Midbrain (tissue), 1 donor: Measurements from ENCODE around the gene AJUBA.
"Not testable (repeated sequence)": the region's sequence is repeated elsewhere in the genome, so short reads cannot be mapped to it uniquely, and the experiment has no call there.

ENCODE experiments used
- DNase-seq: peaks from one replicate; lab custom pipeline; 2025; lab: John Stamatoyannopoulos, UW

AJUBA gene

GRCh38 chr14:23006188-23006534, 23.8 kb upstream of the AJUBA start:
- no peak for DNase-seq

- no peak for DNase-seq
These were observed 23.3 kb upstream of the AJUBA start for GRCh38 chr14:23005451-23006187.

DNA sequence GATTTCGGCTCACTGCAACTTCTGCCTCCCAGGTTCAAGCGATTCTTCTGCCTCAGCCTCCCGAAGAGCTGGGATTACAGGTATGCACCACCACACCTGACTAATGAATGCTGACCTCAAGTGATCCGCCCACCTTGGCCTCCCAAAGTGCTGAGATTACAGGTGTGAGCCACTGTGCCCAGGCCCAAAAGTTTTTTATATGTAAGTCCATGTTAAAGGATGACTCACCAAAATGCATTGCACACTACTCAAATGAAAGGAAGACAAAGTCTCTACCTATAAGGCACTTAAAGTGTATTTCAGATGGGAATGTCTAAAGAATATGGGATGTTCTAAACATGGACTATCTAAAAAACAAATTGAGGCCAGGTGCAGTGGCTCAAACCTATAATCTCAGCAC, 21.9 kb upstream of the AJUBA start:
- DNase-seq: not testable (repeated sequence)

GRCh38 chr14:23002592-23002991, 20.2 kb upstream of the AJUBA start:
- DNase-seq: no peak

- DNase-seq: no peak
These were observed 18.5 kb upstream of the AJUBA start for GRCh38 chr14:23000860-23001259.

DNA sequence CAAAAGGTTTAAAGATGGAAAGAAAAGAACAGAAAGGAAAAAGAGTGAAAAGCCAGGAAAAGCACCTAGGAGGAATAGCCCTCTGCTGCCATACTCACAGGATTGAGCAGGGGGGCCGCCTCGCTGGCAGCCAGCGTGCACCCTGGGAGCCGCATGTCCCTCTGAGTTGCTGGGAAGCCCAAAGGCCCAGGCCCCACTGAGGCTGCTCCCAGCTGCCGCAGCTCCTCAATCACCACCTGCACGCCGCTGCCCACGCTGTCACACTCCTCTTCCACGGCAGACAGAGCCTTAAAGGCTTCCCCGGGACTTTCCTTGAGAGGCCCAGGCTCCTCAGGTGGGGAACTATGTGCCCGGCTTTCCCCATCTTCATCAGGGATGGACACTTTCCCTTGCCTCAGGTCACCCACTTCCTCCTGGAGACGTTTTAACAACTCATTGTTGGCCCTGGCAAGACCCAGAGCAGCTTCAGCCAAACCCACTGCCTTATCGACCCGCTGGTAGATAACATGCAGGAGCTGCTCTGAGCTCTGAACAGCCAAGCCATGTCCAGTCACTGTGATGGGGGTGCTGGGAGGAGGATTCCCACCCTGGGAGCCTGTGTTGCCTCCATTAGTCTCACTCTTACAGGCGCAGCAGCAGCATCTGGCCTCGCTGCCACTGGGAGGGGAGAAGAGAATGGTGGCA, 16.1 kb upstream of the AJUBA start:
- no peak for DNase-seq

GRCh38 chr14:22997676-22998323, 15.4 kb upstream of the AJUBA start:
- no peak for DNase-seq

- DNase-seq: no peak
These were observed 14.7 kb upstream of the AJUBA start for GRCh38 chr14:22996768-22997654.

DNA sequence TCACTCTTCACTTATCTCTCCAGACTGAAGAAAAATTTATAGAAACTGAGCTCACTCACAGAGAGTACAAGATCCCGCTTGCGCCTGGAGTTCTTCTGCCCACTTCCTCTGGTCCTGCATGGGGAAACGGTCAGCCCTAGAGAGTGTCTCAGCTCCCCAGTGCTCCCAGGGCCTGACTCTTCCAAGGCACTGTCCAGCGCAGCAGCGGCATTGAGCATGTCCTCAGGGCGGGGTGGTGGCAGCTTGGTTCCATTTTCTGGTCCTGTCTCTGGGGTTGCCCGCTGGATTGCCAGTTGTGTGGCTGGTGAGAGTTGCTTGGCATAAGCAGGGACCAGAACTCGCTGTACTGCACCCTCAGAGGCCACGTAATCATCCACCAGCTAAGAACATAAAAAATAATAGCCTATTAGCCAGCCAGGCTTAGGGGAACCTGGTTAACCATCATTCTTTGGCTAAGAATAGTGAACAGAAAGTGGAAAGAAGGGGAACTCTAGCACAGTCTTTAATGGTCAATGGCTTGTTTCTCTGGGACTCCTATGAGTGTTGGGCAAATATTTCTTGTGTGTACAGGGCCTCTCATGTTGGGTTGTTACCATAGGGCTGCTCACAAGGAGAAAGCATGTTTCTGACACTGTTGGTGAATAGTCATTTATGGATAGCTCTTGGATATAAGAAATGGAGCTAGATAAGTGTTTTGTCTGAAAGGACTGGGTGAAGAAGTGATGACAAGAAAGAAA, 13.7 kb upstream of the AJUBA start:
- DNase-seq: no peak

- peak; percentile 27 for DNase-seq
These were observed 12.5 kb upstream of the AJUBA start for GRCh38 chr14:22994762-22995275.

GRCh38 chr14:22993517-22993916, 11.2 kb upstream of the AJUBA start:
- DNase-seq: no peak

- no peak for DNase-seq
These were observed 9.5 kb upstream of the AJUBA start for GRCh38 chr14:22991852-22992251.

GRCh38 chr14:22987291-22987690, 4.9 kb upstream of the AJUBA start:
- no peak for DNase-seq

DNA sequence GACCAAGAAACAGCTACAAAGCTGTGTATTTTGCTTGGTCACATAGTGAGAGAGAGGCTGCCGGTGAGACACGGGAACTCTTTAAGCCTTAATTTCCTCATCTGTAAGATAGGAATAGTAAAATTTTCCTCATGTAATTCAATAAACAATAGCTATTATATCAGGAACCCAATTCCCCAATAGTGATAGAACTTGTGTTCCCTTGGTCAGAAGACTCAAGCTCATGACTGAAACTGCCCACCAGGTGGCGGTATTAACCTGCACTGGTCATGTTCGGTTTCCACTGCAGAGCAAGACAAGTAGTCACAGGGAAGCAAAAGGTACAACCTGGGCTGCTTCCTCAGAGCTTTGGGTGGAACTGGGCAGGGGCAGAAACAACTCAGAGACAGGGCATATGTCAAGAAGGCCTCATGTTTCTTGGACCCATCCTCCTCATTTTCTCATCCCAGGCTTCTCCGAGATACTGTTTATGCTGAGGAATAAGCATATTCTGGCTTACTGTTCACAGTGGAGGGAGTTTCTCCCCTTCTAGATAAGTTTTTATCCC, 4.2 kb upstream of the AJUBA start:
- DNase-seq: peak; percentile 92

DNA sequence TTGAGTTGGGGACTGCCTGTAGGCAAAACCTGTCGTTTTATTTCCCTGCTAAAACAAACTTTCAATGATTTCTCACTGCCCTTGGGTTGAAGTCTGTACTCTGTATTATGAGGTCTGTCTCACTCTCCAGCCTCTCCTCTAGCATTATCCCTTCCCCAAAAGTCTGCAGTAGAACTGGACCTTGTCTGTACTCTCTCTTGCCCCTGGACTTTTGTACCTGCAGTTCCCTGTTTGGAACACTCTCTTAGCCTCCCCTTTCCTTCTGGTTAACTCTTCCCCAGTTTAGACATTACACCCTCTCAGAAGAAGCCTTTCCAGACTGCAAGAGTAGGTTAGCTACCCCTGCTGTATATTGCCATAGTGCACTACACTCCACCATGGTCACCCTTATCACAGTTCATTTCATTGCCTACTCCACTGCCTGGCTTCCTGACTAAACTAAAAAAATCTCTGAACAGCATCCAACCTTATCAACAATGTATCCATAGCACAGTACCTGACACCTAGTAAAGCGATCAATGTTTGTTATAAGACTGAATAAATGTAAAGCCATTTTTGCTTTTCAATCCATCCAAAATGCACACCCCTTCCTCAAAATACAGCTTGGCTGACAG, 3.6 kb upstream of the AJUBA start:
- DNase-seq: no peak

- DNase-seq: no peak
These were observed 2.8 kb upstream of the AJUBA start for GRCh38 chr14:22984959-22985658.

DNA sequence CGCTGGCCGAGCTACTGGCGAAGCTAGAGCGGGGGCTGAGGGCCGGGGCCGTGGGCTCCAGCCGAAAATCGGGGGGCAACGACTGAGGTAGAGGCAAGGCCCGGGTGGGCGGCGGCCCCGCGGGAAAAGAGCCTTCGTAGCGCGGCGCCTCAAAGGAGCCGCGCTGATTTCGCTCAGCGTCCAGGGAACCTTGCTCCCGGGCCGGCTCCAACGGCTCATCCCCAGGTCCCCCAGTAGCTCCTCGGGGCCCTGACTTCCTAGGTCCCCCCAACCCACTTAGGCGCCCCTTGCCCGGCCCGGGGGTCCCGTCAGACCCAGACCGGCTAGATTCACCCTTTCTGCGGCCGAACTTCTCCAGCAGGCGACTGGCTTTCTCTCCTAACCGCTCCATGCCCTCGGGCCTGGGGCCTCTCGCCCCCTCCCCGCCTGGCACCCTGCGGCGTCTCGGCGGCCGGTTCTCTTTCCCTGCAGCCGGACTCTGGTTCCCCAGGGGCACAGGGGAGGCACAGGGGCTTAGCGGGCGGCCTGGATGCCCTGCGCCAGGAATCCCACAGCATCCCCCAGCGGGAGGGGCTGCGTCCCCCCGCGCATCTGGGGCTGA, 375 bp downstream of the AJUBA start:
- DNase-seq: no peak

GRCh38 chr14:22981090-22981875, 1.1 kb downstream of the AJUBA start:
- DNase-seq: no peak

GRCh38 chr14:22980672-22981089, 1.7 kb downstream of the AJUBA start:
- no peak for DNase-seq
